ENCODE results near the gene COX4I2. TPM values are rescaled to one million over a fixed set of nuclear protein-coding genes. Genes with fewer than 3 reads are reported as not detected.

The COX4I2 gene
- not detected in 2 replicates for total RNA-seq

DNA sequence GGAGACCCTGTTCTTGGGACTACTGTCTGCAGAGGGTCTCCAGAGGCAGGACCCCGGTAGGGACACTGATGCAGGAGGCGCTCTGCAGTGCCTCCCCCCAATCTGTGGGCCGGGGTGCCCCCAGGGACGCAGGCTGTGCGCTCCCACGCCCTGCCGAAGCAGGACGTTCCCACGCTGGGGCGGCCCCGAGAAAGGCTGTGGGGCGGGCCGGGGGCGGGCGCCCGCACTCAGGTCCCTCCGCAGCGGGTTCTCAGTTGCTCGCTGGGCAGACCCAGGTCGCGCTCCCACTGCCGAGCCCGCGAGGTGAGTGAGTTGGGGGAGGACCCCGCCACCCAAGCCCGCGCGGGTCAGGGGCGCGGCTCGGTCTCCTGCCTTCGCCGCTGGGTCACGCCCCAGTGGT lies at the start of gene COX4I2:
COX4I2 (plus strand) TSS at position 253 of the 400 bp plus-strand sequence. CDS start 1,106 bp downstream, outside the sequence.

DNA sequence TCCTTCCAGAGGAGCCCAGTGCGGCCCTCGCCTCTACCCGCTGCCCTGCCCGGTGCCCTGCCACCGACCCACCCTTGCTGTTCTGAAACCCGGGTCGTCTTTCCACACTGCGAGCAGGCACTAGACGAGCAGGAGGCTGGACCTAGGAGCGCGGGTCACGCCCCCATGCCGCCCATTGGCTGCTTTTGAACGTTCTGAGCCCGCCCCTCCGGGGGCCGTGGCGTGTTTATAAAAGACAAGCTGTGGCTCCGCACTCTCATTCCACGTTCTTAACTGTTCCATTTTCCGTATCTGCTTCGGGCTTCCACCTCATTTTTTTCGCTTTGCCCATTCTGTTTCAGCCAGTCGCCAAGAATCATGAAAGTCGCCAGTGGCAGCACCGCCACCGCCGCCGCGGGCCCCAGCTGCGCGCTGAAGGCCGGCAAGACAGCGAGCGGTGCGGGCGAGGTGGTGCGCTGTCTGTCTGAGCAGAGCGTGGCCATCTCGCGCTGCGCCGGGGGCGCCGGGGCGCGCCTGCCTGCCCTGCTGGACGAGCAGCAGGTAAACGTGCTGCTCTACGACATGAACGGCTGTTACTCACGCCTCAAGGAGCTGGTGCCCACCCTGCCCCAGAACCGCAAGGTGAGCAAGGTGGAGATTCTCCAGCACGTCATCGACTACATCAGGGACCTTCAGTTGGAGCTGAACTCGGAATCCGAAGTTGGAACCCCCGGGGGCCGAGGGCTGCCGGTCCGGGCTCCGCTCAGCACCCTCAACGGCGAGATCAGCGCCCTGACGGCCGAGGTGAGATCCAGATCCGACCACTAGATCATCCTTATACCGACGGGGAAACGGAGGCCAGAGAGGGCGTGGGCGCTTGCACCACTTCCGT lies 32.4 kb upstream of the COX4I2 start, which contains the start of gene ID1:
ID1 (plus strand) TSS at position 259 of the 871 bp plus-strand sequence; CDS start at position 358, 99 bp downstream.

Other genes with a start within 250 kb of the COX4I2 start
- gene DEFB119, start 247.3 kb upstream of the COX4I2 start, total RNA-seq: not detected in 2 replicates
- not detected in 2 replicates for gene DEFB121, start 231.7 kb upstream of the COX4I2 start, total RNA-seq
- not detected in 2 replicates for gene DEFB123, start 197.3 kb upstream of the COX4I2 start, total RNA-seq
- gene DEFB124, start 162.8 kb upstream of the COX4I2 start, total RNA-seq: not detected in 2 replicates
- not detected in 2 replicates for gene REM1, start 162.6 kb upstream of the COX4I2 start, total RNA-seq
- 53.5 and 79.1 TPM in 2 replicates for gene HM13, start 123.5 kb upstream of the COX4I2 start, total RNA-seq
- gene ID1, start 32.6 kb upstream of the COX4I2 start, total RNA-seq: 965 and 1,004 TPM in 2 replicates
- gene BCL2L1, start 85.0 kb downstream of the COX4I2 start, total RNA-seq: 213 and 225 TPM in 2 replicates
- gene TPX2, start 101.4 kb downstream of the COX4I2 start, total RNA-seq: 106 and 111 TPM in 2 replicates
- 1.4 and 2.7 TPM in 2 replicates for gene MYLK2, start 181.4 kb downstream of the COX4I2 start, total RNA-seq
- not detected in 2 replicates for gene FOXS1, start 207.7 kb downstream of the COX4I2 start, total RNA-seq
- 0.44 TPM in 1 of 2 replicates, not detected in the other for gene DUSP15, start 232.6 kb downstream of the COX4I2 start, total RNA-seq
- gene TTLL9, start 232.7 kb downstream of the COX4I2 start, total RNA-seq: not detected in 2 replicates